ENCODE results near the gene LRMDA.

Gene LRMDA

DNA sequence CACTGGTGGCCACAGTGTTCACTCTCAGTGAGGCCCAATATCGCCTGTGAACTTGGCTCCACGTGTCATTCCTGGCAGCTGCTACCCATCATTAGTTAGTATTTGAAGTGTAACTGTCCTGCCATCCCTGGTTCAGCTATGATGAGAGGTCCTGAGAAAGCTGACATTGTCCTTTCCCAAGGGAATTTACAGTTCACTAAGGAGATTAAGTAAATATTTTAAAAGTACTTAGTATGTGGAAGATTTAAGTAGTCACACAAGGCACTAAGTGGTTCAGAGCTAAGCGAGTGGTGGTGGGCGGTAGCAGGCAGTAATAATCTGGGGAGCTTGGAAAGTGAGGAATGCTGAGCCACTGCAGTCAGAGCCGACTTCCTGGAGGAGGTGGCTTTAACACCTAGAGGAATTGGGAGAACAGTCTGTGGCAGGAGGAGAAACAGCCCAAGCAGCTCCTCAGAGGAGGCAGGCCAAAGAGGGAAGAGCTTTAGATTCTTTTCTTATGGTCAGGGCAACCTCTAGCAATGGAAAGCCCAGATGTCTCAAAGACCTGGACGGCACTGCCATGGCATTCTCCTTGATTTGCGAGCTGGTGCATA lies 519.7 kb downstream of the LRMDA start:
- TF ChIP-seq, protein P1, sequence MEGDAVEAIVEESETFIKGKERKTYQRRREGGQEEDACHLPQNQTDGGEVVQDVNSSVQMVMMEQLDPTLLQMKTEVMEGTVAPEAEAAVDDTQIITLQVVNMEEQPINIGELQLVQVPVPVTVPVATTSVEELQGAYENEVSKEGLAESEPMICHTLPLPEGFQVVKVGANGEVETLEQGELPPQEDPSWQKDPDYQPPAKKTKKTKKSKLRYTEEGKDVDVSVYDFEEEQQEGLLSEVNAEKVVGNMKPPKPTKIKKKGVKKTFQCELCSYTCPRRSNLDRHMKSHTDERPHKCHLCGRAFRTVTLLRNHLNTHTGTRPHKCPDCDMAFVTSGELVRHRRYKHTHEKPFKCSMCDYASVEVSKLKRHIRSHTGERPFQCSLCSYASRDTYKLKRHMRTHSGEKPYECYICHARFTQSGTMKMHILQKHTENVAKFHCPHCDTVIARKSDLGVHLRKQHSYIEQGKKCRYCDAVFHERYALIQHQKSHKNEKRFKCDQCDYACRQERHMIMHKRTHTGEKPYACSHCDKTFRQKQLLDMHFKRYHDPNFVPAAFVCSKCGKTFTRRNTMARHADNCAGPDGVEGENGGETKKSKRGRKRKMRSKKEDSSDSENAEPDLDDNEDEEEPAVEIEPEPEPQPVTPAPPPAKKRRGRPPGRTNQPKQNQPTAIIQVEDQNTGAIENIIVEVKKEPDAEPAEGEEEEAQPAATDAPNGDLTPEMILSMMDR (IDR thresholded peaks at IDR 0.05), result no peak

GRCh38 chr10:75951627-75952026 lies 520.2 kb downstream of the LRMDA start:
- TF ChIP-seq, protein P1 (IDR thresholded peaks at IDR 0.05), result no peak

DNA sequence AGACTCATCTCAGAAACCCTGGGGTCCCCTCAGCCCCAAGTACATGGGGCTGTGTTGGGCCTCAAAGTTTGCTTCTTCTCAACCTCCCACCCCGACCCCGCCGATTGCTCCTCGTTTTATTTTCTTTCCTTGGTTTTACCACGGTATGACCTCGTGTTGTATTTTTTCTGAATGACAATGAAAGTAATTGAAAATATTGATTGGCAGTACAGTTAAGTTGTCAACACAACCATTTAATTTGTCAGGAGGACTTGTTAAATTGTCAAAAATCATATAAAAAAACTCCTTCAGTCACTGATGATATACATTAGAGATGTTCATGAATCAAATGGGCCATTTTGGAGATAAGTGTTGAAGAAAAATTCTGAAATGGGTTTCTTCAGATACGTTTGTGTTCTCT lies 520.7 kb downstream of the LRMDA start:
- TF ChIP-seq, protein P1 (IDR thresholded peaks at IDR 0.05), result no peak

DNA sequence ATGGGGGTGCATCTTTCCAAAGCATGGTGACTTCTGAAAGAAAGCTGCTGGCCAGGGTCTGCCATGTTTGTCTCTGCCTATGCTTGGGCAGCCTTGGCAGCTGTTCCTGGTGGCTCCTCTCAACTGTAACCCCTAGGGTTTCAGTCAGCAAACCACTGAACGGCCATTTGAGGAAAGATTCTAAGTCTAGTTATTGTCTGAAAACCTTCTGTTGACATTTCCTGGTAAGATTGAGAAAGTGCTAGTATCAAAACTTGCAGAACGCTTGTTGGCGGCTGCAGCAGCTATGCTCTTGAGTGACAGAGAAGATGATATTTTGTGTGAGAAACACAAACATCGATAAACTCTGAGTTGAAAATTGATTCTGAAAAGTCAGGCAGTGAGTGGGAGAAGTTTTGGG lies 523.1 kb downstream of the LRMDA start:
- TF ChIP-seq, protein P1 (IDR thresholded peaks at IDR 0.05), result no peak

GRCh38 chr10:75955973-75956502 lies 524.6 kb downstream of the LRMDA start:
- TF ChIP-seq, protein P1 (IDR thresholded peaks at IDR 0.05), result no peak

DNA sequence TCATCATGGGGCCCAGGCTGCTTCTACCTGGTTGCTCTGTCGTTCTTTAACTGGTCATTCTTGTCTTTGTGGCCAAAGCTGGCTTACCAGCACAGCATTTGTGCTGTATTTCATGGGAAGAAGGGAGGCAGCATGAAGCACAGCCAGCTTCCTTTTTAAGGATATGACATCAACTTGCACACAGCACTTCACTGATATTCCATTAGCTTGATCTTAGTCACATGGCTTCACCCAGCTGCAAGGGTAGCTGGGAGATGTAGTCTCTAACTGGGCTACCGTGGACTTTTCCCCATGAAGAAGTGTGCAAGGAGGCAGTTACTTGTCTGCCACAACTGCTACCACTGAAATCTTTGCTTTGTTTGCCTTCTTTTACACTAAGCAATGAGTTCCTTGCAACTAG lies 525.2 kb downstream of the LRMDA start:
- TF ChIP-seq, protein P1 (IDR thresholded peaks at IDR 0.05), result no peak

GRCh38 chr10:75957314-75958120 lies 526.1 kb downstream of the LRMDA start:
- TF ChIP-seq, protein P1 (IDR thresholded peaks at IDR 0.05), result no peak
